HuH-7 (cell line): ENCODE results near the gene FRRS1L.

ENCODE experiments used
- DNase-seq: peaks from one replicate; pipeline ENCODE4 v3.0.0; 2011; ENCODE audit warnings: low spot score

Gene FRRS1L

DNA sequence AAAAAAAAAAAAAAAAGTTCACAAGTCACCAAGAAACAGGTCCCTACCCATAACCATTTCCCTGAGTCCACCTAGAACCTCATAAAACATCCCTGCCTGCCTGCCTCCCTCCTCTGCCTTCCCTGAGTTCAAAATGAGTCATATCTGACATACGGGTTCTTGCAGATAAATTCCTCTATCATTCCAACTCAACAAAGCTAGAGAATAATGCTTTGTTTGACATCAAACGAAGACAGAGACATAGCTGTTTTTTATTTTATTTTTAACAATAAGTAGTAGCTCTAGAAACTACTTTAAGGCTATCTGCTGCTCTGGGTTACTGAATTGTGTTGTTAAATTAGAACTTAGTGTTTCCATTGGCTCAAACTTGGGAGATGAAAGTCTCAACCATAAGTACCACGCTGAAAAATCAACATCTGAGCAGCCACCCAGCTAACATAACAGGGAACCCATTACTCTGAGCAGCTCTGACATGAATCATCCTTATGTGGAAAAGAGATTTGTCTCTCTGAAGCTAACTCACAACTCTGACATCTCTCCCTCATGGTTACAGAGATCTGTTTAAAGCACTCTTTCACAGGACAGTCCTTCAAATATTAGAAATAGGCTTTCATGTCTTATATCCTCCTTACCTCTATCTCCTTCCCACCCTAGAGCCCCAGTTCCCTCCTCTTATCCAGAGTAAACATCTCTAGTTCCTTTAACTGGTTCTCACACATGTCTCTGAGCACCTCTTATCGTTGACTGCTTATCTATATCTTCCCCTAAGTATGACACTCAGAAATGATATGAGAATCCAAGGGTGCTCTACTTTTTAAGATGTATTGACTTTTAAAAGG is 59.4 kb downstream of the FRRS1L start:
- no peak for DNase-seq

DNA sequence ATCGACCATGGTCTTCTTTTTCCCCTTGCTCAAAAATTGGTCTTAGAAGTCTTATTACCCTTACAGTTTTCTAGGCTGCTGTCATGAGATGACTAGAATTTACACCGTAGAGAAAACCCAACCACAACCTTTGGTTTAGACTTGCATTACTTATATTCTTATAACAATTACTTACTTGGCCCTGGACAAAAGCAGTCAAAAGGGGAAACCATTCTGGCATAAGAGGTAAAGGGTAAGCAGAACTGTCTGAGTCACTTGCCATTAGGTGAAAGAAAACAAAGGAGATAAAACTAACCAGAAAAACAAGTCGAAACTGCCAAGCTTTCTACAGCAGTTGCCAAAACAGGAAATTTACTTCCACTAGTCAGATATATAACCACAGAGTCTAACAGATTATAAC is 65.2 kb downstream of the FRRS1L start:
- DNase-seq: no peak

DNA sequence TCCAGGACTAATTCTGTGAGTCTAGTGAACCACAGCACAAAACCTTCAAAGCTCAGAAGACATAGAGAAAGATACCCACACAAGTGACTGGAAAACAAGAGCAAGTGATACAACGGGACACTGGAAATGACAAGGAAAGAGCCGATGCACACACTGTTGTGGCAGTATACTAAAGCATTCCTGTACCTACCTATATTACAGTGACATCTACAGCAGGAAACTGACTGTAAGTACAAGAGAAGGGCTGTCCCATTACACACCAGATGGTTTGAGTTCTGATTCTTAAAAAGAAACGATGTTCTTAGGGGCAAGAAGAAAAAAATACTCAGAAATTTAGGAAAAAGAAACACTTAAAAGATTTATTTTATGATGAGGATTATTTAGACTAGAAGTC is 65.8 kb downstream of the FRRS1L start:
- no peak for DNase-seq

DNA sequence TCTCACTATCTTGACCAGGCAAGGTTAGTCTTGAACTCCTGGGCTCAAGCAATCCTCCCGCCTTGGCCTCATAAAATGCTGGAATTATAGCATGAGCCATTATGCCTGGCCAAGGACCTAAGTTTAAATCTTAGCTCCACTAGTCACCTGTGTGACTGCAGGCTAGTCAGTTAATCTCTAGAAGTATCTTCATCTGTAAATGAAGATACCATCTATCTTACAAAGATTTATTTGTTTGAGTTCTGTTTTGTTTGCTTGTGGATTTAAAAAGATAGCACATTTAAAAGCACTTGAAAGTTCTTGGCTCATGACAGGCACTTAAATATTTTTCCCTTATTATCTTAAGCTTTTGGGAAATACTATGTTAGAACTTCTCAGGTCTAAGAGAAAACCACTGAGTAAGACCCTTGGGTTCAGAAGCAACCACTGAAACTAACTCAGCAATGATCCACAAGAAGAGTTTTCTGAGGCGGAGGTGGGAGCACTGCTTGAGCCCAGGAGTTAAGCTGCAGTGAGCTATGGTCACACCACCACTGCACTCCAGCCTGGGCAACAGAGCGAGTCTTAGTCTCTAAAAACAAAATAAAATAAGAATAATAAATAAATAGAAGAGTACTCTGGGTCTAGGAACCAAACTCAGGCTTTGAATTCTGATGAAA is 66.4 kb downstream of the FRRS1L start:
- no peak for DNase-seq

DNA sequence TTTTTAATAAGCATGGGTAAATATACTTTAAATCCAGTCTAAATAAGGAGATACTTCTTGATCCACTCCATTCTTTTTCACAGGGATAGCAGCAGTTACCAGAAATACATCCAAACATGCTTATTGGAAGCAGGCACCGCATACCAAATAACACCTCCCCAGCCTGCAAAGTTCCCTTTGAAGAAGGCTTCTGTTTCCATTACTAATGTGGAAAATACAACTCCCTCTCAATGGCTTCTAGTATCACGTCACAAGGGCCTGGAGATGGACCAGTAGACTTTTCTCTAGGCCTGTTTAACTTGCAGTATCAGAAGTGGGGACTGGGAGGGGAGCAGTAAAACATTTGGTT is 68.1 kb downstream of the FRRS1L start:
- DNase-seq: no peak

DNA sequence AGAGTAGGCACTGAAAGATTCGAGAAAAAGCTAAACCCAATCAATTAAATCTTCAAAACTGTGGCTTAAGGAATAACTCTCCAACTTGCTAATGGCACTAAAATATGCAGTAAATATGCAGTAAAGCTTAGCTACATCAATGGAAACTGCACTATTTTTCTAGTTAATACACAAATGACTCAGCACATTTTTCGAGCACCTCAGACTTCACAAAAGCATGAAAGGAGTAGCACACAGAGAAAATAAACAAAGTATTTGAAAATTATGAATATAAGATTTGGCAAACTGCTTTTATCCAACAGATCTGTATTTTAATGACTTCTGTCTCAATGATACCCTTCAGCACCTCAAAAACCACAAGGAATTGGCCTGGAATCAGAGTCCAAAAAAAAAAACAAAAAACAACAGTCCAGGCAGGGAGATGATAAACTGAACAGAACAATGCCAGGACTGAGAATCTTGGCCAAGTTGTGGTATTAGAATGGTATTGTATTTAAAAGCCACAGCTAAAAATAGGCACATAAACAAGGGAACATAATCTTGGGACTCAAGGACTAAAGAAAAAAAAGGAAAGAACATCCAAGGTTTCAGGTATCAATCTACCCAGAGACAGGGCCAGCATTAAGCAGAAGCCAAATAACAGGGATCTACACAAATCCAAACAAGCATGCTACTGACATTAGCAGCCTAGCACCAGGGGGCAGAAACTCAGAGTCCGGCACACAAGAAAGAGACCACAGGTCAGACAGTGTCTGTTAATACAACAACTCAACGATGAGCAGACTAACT is 68.7 kb downstream of the FRRS1L start:
- no peak for DNase-seq

DNA sequence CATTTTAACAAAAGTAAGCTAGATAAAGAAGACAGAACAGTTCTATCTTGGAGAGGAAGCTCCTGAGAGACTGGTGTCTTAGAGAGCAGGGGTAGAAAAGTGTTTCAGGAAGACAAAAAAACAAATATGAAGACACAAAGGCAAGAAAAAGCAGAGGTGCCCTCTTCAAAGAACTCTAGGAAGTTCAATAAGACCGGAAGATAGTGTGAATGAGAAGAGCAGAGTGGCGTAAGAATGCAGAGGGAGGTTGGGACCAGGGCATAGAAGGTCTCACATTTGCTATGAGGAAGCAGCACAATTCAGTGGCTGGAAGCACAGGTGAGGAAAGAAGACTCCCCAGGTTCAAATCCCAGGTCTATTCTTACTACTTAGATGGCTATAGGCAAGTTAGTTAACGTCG is 69.9 kb downstream of the FRRS1L start:
- no peak for DNase-seq

DNA sequence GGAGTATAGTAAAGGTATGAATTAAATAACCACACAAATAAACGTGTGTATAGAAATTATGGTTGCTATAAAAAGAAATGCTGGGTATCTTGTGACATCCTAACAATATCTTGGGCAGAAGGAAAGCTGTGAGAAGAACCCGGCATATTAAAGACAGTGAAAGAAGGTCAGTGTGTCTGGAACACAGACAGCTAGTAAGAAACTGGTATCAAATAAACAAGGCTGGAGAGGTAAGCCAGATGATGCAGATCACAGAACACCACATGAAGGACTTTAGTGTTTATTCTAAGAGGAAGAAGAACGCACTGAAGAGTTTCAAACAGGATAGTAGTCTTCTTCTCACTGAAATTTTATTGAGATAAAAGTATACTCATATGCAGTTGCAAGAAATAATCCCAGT is 71.7 kb downstream of the FRRS1L start:
- DNase-seq: no peak

DNA sequence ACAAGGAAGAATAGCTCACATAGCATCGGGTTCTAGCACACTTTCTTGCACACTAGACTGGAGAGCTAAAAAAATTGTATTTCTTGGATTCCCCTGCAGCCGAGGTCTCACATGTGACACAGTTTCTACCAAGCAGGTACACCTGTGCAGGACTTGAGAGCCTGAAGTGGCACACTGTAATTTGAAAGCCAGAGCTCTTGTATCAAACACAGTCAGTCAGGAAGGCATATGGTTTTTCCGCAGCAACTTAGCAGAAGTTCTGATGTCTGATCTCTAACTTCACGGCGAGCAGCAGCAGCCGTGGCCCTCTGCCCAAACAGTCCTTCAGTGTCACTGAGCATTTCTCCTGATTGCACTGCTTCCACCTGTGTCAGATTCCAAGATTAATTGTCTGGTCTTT is 72.8 kb downstream of the FRRS1L start:
- no peak for DNase-seq

DNA sequence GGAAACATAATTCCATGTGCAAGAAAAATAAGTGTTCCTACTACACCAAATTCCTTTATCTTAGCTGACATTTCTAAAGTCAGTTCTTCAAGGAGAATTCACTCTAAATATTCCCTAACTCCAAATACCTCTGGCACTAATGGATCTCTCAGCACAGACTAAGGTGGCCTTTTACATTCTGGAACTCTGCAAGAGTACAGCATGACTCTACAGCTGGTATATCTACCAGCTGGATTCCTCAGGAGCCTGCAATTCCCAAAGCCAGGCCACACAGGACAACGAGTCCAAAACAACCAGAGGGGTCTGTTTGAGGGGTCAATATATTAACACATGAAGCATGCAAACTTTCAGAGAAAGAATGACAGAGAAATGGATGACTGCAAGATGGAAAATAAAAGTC is 74.5 kb downstream of the FRRS1L start:
- no peak for DNase-seq

DNA sequence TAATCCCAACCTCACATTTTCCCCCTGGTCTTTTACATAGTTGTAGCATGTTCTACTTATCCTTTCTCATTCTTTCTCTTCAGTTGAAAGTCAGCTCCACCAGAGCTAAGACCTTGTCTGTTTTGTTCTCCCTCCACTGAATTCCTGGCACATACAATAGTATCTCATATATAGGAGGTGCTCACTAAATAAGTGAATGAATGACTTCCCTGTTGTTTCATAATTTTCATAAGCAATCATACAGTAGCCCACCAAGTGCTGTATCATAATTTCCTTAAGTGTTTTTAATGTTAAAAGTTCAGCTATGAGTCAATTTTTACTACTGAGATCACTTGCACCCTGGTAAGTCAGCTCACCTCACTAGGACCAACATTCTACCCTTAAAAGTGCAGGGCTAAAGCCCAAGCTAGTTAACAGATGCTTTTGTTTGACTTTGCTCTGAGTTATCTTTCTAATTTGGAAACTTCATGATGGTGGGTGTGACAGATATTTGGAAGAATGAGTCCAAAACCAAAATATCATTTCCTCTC is 74.9 kb downstream of the FRRS1L start:
- no peak for DNase-seq

DNA sequence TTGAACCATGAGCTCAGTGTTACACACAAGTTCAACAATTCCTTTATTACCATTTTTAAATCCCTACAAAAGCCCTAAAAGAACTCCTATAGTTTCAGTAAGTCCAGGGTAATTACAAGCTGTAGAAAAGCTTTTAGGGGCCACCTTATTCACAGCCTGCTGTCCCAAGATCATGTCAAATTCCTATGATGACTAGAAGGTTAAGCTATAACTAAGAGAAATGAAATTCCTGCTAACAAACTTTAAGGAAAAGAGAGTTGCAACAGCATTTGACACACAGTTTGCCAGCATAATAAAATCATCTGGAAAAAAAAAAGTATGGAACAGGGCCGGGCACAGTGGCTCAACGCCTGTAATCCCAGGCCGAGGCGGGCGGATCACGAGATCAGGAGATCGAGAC is 78.8 kb downstream of the FRRS1L start:
- no peak for DNase-seq

DNA sequence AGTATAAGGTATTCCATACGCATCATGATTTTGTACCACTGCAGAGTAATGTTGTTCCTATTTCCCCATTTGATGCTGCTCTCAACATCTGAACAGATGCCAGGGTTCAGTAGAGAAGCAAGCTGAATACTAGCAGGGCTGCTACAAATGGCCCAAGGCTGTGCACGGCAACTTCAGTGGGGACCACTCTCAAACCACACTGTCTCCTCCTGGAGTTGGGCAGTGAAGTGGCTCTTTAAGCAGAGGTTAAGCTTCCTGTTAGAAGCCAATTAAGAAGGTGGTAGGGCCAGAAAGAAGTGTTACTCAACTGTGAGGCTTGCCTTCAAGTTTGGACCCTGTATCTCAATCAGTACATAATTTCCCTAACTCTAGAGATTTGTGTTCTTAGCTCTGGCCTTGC is 79.3 kb downstream of the FRRS1L start:
- no peak for DNase-seq

DNA sequence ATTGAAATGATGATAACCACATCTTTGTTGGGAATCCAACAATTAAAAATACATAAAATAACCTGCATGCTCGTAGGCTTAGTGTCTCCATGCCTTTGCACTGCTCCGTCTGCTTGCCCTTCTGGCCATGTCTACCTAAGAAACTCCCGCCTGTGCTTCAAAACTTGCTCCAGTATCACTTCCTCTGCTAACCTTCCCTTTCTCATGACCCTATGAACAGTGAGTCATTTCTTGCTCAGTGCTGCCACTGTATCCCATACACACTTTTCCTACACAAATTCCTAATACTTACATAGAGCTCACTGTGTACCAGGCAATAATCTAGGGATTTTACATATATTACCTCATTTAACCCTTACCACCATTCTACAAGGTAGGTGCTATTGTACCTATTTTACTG is 80.8 kb downstream of the FRRS1L start:
- no peak for DNase-seq

DNA sequence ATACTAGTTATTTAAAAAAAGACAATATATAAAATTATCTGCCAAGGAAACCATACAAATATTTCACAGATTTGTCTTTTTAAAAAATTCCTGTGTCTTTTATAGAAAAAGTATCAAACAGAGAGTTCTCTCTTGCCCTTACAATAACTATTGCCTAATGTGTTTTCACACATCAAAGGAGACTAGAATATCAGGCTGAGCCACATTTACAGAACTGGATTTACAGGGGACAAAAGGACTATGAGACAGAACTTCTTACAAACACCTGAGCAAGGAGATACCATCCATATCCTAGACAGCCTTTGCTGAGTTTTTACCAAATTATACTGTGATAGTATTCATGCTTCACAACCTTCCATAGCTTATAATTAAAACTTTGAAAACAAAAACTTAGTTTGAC is 81.5 kb downstream of the FRRS1L start:
- DNase-seq: no peak

DNA sequence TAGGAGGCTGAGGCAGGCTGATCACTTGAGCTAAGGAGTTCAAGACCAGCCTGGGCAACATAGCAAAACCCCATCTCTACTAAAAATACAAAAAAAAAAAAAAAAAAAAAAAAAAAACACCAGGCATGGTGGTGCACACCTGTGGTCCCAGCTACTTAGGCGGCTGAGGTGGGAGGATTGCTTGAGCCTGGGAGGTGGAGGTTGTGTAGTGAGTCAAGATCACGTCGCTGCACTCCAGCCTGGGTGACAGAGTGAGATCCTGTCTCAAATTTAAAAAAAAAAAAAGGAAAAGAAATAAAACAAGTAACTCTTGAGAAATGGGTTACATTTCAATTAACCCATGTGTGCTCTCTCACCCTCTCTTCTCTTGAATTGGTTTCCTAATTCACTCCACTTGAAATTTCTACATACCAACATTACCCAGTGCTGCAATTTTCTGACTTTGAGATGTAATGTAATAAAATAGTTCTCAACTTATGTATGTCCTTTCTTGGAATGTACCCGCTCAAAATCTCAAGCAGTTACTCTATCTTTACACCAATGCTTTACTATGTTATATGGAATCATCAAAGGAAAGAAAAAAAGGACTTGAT is 83.1 kb downstream of the FRRS1L start:
- no peak for DNase-seq

DNA sequence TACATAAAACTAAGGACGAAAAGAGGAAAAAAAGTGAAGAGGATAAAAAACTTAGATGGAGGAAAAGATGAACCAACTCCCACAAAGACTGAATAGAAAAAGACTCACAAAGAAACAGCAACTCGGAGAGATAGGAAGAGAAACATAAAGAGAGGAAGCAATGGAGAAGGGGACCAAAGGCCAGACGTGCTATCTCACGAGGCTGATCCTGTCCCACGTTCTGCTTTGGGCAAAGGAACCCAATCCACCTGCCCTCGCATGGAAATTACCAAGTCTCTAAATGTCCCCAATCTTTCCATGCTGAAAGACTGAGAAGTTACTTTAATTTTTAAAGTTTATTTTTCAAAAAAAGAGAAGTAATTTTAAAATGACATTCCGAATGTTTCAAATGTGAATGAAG is 83.9 kb downstream of the FRRS1L start:
- DNase-seq: no peak

DNA sequence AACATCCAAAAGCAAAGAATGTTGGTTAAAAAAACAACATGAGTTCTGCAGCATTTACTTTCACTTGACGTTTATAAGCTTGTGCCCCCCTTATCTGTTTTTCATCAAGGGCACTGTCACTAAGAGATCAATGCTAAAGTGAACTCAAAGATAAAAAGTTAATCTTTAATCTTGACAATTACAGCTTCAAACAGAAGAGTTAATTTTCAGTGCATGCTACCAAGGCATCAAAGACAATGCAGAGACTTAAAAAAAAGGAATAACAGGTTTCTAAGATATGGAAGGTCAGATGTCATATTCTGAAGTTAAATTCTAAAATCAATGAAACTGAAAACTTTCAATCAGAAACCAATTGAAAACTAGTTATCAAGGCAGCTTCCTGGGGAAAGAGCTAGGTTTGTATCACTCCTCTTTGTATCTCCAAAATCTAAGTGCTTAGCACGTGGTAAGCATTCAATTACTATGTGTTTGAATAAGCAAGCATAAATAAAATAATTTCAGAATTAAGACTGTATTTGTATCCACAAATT is 84.9 kb downstream of the FRRS1L start:
- DNase-seq: peak; percentile 20
